ENCODE measurements around the gene CRYBG1. TPM values are rescaled to one million over a fixed set of nuclear protein-coding genes. Genes with fewer than 3 reads are reported as not detected.

CRYBG1 gene
- polyA plus RNA-seq, 1 experiment = 0.75 TPM

DNA sequence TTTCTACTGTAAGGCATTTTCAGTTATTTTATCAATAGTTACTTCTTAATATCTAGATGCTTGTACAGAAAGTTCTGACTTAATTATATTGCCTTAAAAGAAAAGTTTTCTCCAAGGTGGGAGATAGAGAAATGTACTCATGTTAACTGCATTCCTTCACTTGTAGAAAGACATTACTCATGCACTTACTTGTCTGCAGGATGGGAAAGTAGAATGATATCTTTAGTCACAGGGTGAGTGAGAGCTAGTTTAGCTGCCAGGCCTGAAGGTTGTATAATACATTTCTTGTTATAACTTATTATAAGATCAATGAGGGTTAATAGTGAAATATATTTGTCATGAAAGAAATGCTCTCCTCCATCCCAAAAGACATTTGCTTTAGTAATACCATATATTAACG is 92.1 kb downstream of the CRYBG1 start:
- DNase-seq (ENCODE audit: low read depth) = no peak
- CTCF ChIA-PET = interaction anchor here (0.7 to 4.0 kb wide), 6 partner anchors 9 to 114 kb away, joined by 3 to 23 read pairs (median 3); partner anchors contain the start of gene CRYBG1
- no peaks in the 10 kb centered on the region for H3K36me3 ChIP-seq (ENCODE audit: control insufficient read depth, insufficient read depth, low read length)
- TF ChIP-seq, protein P1, sequence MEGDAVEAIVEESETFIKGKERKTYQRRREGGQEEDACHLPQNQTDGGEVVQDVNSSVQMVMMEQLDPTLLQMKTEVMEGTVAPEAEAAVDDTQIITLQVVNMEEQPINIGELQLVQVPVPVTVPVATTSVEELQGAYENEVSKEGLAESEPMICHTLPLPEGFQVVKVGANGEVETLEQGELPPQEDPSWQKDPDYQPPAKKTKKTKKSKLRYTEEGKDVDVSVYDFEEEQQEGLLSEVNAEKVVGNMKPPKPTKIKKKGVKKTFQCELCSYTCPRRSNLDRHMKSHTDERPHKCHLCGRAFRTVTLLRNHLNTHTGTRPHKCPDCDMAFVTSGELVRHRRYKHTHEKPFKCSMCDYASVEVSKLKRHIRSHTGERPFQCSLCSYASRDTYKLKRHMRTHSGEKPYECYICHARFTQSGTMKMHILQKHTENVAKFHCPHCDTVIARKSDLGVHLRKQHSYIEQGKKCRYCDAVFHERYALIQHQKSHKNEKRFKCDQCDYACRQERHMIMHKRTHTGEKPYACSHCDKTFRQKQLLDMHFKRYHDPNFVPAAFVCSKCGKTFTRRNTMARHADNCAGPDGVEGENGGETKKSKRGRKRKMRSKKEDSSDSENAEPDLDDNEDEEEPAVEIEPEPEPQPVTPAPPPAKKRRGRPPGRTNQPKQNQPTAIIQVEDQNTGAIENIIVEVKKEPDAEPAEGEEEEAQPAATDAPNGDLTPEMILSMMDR (IDR thresholded peaks at IDR 0.05; ENCODE audit: insufficient read depth, low read depth, low read length) = no peak
- POLR2A ChIA-PET = no interaction called here
- no peaks in the 10 kb centered on the region; the same call in 1 of the 2 replicates for H3K27me3 ChIP-seq (ENCODE audit: control insufficient read depth, insufficient read depth, low read length)
- H3K4me3 ChIP-seq (ENCODE audit: low read depth, low read length) = no peak overlapping the region

DNA sequence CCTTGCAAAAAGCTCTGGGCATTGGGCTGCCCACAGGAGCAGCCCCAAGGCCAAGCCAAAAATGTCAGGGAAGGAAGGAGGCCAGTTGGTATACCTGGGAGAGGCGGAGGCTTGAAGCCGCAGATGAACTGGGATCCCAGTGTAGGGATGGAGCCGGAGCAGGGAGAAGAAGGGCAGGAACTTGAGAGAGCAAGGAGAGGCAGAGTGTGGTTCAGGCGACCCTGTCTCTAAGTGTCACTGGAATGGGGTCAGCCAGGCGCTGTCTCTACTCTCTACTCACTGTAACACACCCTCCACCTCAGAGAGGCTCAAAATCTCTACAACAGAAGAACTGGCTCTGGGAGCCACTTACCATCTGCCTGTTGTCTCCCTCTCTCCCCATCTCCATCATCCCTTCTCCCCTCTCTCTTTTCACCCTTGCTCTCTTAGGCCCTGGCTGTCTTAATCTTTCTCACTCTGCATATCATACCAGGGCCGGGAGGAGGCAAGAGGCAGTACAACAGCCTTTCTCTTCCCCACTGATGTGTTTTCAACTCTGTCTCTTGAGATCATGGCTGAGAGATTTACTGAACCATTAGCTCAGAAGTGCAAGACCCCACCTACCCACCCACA is 93.3 kb downstream of the CRYBG1 start:
- Histone ChIP-seq H3K27me3 (ENCODE audit: control insufficient read depth, insufficient read depth, low read length) (peaks cover 1% of the 10 kb centered on the region; the same call in 1 of the 2 replicates), H3K36me3 (ENCODE audit: control insufficient read depth, insufficient read depth, low read length) (no peaks in the 10 kb centered on the region), H3K4me3 (ENCODE audit: low read depth, low read length) (no peak overlapping the region)
- ChIA-PET CTCF (interaction anchor here (0.7 to 4.0 kb wide), 2 partner anchors 113 to 524 kb away, joined by 3 to 23 read pairs; no protein-coding TSS in a partner anchor), POLR2A (interaction anchor here (0.6 kb wide), 1 partner anchor 115 kb away, joined by 3 read pairs; no protein-coding TSS in a partner anchor)
- no peak for DNase-seq (ENCODE audit: low read depth)
- TF ChIP-seq, protein P1 (IDR thresholded peaks at IDR 0.05; ENCODE audit: insufficient read depth, low read depth, low read length) = no peak

- Histone ChIP-seq H3K4me3 (ENCODE audit: low read depth, low read length) (no peak overlapping the region), H3K36me3 (ENCODE audit: control insufficient read depth, insufficient read depth, low read length) (no peaks in the 10 kb centered on the region), H3K27me3 (ENCODE audit: control insufficient read depth, insufficient read depth, low read length) (peaks cover 1% of the 10 kb centered on the region; the same call in 1 of the 2 replicates)
- ChIA-PET POLR2A (no interaction called here), CTCF (no interaction called here)
- TF ChIP-seq, protein P1 (IDR thresholded peaks at IDR 0.05; ENCODE audit: insufficient read depth, low read depth, low read length) = no peak
- no peak for DNase-seq (ENCODE audit: low read depth)
Observed at GRCh38 chr6:106456756-106457155, 96.2 kb downstream of the CRYBG1 start.

- ChIA-PET POLR2A (no interaction called here), CTCF (interaction anchor here (0.6 to 3.9 kb wide), 2 partner anchors 108 to 133 kb away, joined by 3 to 18 read pairs; no protein-coding TSS in a partner anchor)
- Histone ChIP-seq H3K27me3 (ENCODE audit: control insufficient read depth, insufficient read depth, low read length) (peaks cover 3% of the 10 kb centered on the region), H3K36me3 (ENCODE audit: control insufficient read depth, insufficient read depth, low read length) (no peaks in the 10 kb centered on the region), H3K4me3 (ENCODE audit: low read depth, low read length) (no peak overlapping the region)
- DNase-seq (ENCODE audit: low read depth) = no peak
- TF ChIP-seq, protein P1 (IDR thresholded peaks at IDR 0.05; ENCODE audit: insufficient read depth, low read depth, low read length) = no peak
Observed at GRCh38 chr6:106458021-106458986, 97.8 kb downstream of the CRYBG1 start.

DNA sequence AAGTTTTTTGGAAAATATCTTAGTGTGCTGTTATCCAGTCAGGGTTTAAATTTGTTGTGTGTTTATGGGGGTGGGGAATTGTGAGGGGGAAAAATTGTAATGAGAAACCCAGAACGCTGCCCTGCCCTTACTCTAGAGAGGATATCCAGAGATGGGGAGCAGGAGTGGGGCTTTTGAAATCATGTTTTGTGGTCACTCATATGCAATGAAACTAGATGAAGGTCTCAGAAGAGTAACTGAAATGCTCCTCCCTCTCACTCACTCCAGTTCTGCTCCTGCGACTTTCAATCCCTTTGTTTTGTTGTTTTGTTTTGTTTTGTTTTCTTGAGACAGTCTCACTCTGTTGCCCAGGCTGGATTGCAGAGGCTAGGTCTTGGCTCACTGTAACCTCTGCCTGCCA is 100.0 kb downstream of the CRYBG1 start:
- CTCF ChIA-PET = interaction anchor here (3.9 kb wide), 1 partner anchor 106 kb away, joined by 18 read pairs; no protein-coding TSS in a partner anchor
- TF ChIP-seq, protein P1 (IDR thresholded peaks at IDR 0.05; ENCODE audit: insufficient read depth, low read depth, low read length) = no peak
- no peak for DNase-seq (ENCODE audit: low read depth)
- POLR2A ChIA-PET = no interaction called here
- Histone ChIP-seq H3K36me3 (ENCODE audit: control insufficient read depth, insufficient read depth, low read length) (no peaks in the 10 kb centered on the region), H3K4me3 (ENCODE audit: low read depth, low read length) (no peak overlapping the region), H3K27me3 (ENCODE audit: control insufficient read depth, insufficient read depth, low read length) (peaks cover 5% of the 10 kb centered on the region)

All from BJ (cell line).